Measurements from ENCODE around the gene CD248.

DNA sequence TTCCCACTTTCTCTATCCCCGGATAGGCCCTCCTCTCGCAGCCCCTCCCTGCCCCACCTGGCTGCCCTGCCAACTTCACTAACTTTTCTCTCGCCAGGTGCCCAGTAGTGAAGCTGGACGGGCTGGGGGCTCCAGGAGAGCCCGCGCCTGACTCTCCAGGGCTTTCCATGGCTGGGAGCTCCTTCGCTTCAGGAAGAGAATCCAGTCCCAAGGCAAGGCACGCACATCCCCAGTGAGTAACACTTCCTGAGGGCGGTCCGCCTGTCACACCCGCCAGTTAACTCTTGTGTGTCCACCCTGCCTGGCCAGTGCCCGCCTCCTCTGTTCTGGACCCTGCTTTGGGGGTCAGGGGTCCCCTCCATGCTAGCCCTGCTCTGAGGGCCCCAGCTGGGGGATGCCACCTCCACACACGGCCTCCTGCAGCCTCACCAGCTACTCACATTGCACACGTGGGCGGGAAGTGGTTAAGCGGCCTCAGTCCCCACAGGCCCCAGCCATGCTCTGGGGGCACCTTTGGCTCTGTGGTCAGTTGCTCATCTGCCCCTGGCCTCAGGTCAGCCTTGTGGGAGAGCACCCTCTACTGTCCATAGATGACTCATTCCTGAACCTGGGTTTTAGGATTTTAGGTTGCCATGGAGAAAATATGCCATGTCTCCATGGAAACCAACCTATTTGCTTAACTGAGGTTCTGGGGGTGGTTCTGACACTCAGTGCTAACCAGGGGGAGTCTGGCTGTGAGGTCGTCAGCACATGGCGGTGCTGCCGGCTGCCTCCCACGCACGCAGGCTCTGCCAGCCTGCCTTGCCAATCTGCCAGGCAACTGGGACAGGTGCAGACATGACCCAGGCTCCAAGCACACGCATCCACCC, 19.6 kb upstream of the CD248 start, which contains the start of gene RIN1:
- TF ChIP-seq, protein P1, sequence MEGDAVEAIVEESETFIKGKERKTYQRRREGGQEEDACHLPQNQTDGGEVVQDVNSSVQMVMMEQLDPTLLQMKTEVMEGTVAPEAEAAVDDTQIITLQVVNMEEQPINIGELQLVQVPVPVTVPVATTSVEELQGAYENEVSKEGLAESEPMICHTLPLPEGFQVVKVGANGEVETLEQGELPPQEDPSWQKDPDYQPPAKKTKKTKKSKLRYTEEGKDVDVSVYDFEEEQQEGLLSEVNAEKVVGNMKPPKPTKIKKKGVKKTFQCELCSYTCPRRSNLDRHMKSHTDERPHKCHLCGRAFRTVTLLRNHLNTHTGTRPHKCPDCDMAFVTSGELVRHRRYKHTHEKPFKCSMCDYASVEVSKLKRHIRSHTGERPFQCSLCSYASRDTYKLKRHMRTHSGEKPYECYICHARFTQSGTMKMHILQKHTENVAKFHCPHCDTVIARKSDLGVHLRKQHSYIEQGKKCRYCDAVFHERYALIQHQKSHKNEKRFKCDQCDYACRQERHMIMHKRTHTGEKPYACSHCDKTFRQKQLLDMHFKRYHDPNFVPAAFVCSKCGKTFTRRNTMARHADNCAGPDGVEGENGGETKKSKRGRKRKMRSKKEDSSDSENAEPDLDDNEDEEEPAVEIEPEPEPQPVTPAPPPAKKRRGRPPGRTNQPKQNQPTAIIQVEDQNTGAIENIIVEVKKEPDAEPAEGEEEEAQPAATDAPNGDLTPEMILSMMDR (IDR thresholded peaks at IDR 0.05), result peak; percentile 53
- TF ChIP-seq EP300 (IDR thresholded peaks at IDR 0.05) (no peak), POLR2A (IDR thresholded peaks at IDR 0.05; ENCODE audit: low read length) (peak; percentile 34), CBX8 (IDR thresholded peaks at IDR 0.05) (no peak)
